Psoas muscle (tissue), 8 donors: Measurements from ENCODE around the gene ASB2. TPM values are rescaled to one million over a fixed set of nuclear protein-coding genes. Genes with fewer than 3 reads are reported as not detected.
A peak's percentile ranks its signal among the peaks of the same experiment; 100 is the strongest.

ENCODE experiments used
- ATAC-seq, 4 donors: fragments of 200-7000 bp; cut with Tn5 transposase; one replicate each; pipeline ENCODE4 v1.9.1; 2020; ENCODE audit warnings: moderate library complexity in 3 of 4, mild to moderate bottlenecking in 2 of 4
- DNase-seq, 2 donors: peaks; one replicate each; pipeline ENCODE4 v3.0.0-alpha.2; 2020
- H3K27ac ChIP-seq: fragments of 200-600 bp; one replicate; pipeline ENCODE4 v1.8.0; 2022
- H3K27me3 ChIP-seq, 3 donors: fragments of 200-600 bp in 1 of 3; one replicate each; pipeline versions ENCODE4 v1.6.1 to v1.8.0; 2013 to 2022; ENCODE audit warnings: low read length in 2 of 3, mild to moderate bottlenecking in 2 of 3, moderate library complexity in 1 of 3; ENCODE audit not compliant: insufficient read depth in 3 of 3
- H3K36me3 ChIP-seq, 2 donors: fragments of 200-600 bp in 1 of 2; one replicate each; pipeline versions ENCODE4 v1.6.1 to v1.8.0; 2013 to 2022; ENCODE audit warnings: low read depth in 1 of 2, mild to moderate bottlenecking in 1 of 2, moderate library complexity in 1 of 2; ENCODE audit not compliant: insufficient read depth in 1 of 2
- H3K4me1 ChIP-seq: fragments of 200-600 bp; one replicate; pipeline ENCODE4 v1.8.0; 2022
- H3K4me3 ChIP-seq: fragments of 200-600 bp; one replicate; pipeline ENCODE4 v1.8.0; 2022; ENCODE audit warnings: mild to moderate bottlenecking
- H3K9me3 ChIP-seq: fragments of 200-600 bp; one replicate; pipeline ENCODE4 v1.8.0; 2022
- CTCF ChIP-seq: fragments of 200-600 bp; IDR thresholded peaks from one replicate; pipeline ENCODE4 v1.8.0; 2022; ENCODE audit warnings: antibody characterized with exemption
- WGBS, 3 donors: extraction: QIAGEN DNeasy Blood & Tissue Kit; methylation state at CpG; one replicate each; pipeline versions ENCODE4 v1.1.6 to v1.1.7; 2013; 5-methylcytosine and 5-hydroxymethylcytosine counted together
- intact Hi-C, 2 donors: fragments of 100-400 bp; cut with DNase I; formaldehyde crosslinking; loops; one replicate each; pipeline versions ENCODE4 v1.11.0 to v1.14.2; 2022
- polyA plus RNA-seq, 3 donors: library from polyadenylated mRNA; stranded (reverse); fragments of 200-250 nt; gene quantifications; one replicate each; pipeline ENCODE4 v1.2.3, GENCODE V29; 2013
- total RNA-seq, 4 donors: library from RNA; stranded (reverse); fragmentation: NEBNext Ultra II Directional in 2 of 4; extraction: Animal tissue kit (Norgen Biotek cat#: 25700) in 2 of 4; gene quantifications; one replicate each; pipeline versions ENCODE4 v1.2.1 to v1.2.4, GENCODE V29; 2021 to 2023
- donor health status: healthy with polysubstance abuse.
- donor health status: DM: no; HTN: no; CAD: no; lungs with moderate emphysema.
- donor health status: Bipolar disorder and iron deficiency.
- donor health status: healthy.
- donor health status: DM: yes; HTN: yes; CAD: no.
- donor health status: DM: no; HTN: no; CAD: no.
- donor health status: DM: no; HTN: no; CAD: no.
- donor health status: DM: yes; HTN: yes; CAD: no.

The ASB2 gene
- total and polyA plus RNA-seq, 7 donors: 41.2 to 460 (median 230) TPM

GRCh38 chr14:93946104-93946503 is 30.3 kb downstream of the ASB2 start:
- intact Hi-C loops: no loop called here
- peaks cover 0 to 98% of the 10 kb centered on the region in 2 donors for H3K36me3 ChIP-seq
- H3K27ac ChIP-seq: peak overlapping the region; percentile 98
- H3K4me1 ChIP-seq: peaks cover 99% of the 10 kb centered on the region
- H3K4me3 ChIP-seq: no peak overlapping the region
- no peaks in the 10 kb centered on the region for H3K27me3 ChIP-seq
- ATAC-seq: peak; percentile 60 to 66 (median 63)
- no peaks in the 10 kb centered on the region for H3K9me3 ChIP-seq
- WGBS, 3 donors: 24 to 32% (median 28%) methylated on average over 6 of the region's 6 CpGs
- no peak for TF ChIP-seq CTCF
- peak in 1 of 2 donors; percentile 75 for DNase-seq

DNA sequence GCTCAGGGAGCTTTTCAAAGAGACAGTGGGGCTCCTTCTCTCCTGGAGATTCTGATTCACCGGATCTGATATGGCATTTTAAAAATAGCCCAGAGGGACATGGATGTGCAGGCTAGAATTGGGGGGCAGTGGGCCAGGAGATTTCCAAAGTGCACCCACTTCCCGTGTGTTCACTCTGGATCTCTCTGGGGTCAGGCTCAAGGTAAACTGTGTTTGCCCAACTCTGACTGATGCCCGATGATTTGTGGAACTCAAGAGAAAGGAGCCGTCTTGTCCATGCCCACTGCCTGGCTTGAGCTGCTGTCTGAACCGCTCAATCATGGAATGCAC is 31.3 kb downstream of the ASB2 start:
- peaks cover 98% of the 10 kb centered on the region for H3K4me1 ChIP-seq
- peak; percentile 18 to 63 (median 58) for ATAC-seq
- intact Hi-C loops: no loop called here

GRCh38 chr14:93944348-93945069 is 31.9 kb downstream of the ASB2 start:
- DNase-seq (peak; percentile 64 to 81), ATAC-seq (peak; percentile 36 to 64 (median 52))
- H3K9me3 ChIP-seq: no peaks in the 10 kb centered on the region
- H3K27me3 ChIP-seq: no peaks in the 10 kb centered on the region
- peaks cover 96% of the 10 kb centered on the region for H3K4me1 ChIP-seq
- no peak for TF ChIP-seq CTCF
- peak overlapping the region; percentile 98 for H3K27ac ChIP-seq
- H3K36me3 ChIP-seq: peaks cover 0 to 97% of the 10 kb centered on the region in 2 donors
- intact Hi-C loops: loop anchor here in 1 of 2 donors (5.0 kb wide), 1 partner anchor 58 kb away; no protein-coding TSS in a partner anchor
- 32 to 41% (median 36%) methylated on average over 16 of the region's 16 CpGs for WGBS, 3 donors
- H3K4me3 ChIP-seq: no peak overlapping the region

More for the DNA sequence above, 31.3 kb downstream of the ASB2 start:
- Histone ChIP-seq H3K36me3 (peaks cover 0 to 98% of the 10 kb centered on the region in 2 donors), H3K9me3 (no peaks in the 10 kb centered on the region), H3K27ac (peak overlapping the region; percentile 98), H3K27me3 (no peaks in the 10 kb centered on the region), H3K4me3 (no peak overlapping the region)
- TF ChIP-seq CTCF: no peak
- peak; percentile 52 to 82 for DNase-seq
- 33 to 51% (median 33%) methylated on average over 5 of the region's 5 CpGs for WGBS, 3 donors

DNA sequence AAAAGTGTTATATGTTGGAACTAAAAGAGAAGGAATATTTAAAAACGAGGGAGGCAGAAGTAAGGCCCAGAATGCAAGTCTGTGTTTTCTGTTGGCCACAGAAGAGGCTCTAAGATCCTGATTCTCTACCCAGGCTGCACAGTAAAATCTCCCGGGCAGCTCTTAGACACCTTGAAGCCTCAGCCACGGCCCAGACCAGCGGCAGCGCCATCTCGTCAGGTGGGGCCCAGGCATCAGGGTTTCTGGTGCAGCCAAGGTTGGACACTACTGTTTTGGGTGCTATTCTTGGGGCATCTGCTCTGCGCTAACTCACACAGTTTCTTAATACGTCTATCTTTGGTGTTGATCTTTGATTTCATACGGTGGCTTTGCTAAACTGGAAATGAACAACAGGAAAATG is 32.4 kb downstream of the ASB2 start:
- DNase-seq (peak in 1 of 2 donors; percentile 46), ATAC-seq (peak in 2 of 4 donors; percentile 6 to 15)
- Histone ChIP-seq H3K36me3 (peaks cover 0 to 96% of the 10 kb centered on the region in 2 donors), H3K4me3 (no peak overlapping the region), H3K9me3 (no peaks in the 10 kb centered on the region), H3K27ac (peak overlapping the region; percentile 98), H3K4me1 (peaks cover 96% of the 10 kb centered on the region), H3K27me3 (no peaks in the 10 kb centered on the region)
- intact Hi-C loops: loop anchor here in 1 of 2 donors (5.0 kb wide), 1 partner anchor 58 kb away; no protein-coding TSS in a partner anchor
- TF ChIP-seq CTCF: no peak
- WGBS, 3 donors: 24 to 41% (median 33%) methylated on average over 9 of the region's 9 CpGs
